ENCODE measurements around the gene GLYR1. TPM values are rescaled to one million over a fixed set of nuclear protein-coding genes. Genes with fewer than 3 reads are reported as not detected.

The GLYR1 gene
- total and polyA plus RNA-seq, 4 donors = 18.1 to 50.2 (median 40.6) TPM

- under 1% methylated on average over 83 of the region's 83 CpGs for WGBS
- peak; percentile 57 for DNase-seq (ENCODE audit: low spot score)
- Histone ChIP-seq H3K9me3 (ENCODE audit: control insufficient read depth in 4 of 4, low read length in 3 of 4) (no peaks in the 10 kb centered on the region), H3K4me1 (ENCODE audit: control insufficient read depth in 4 of 4, insufficient read depth in 4 of 4, low read length in 3 of 4) (peaks cover 4 to 39% (median 33%) of the 10 kb centered on the region in 4 donors), H3K36me3 (ENCODE audit: control insufficient read depth in 4 of 4, insufficient read depth in 3 of 4, low read depth in 1 of 4, low read length in 3 of 4) (peaks cover 5 to 19% (median 12%) of the 10 kb centered on the region in 4 donors), H3K27ac (ENCODE audit: low read depth in 1 of 2, low read length in 2 of 2) (peak overlapping the region; percentile 94 to 95), H3K27me3 (ENCODE audit: control insufficient read depth in 4 of 4, insufficient read depth in 4 of 4, low read length in 3 of 4) (no peaks in the 10 kb centered on the region), H3K9ac (ENCODE audit: low read depth in 1 of 2, low read length in 2 of 2) (peak overlapping the region; percentile 86 to 92), H3K4me3 (ENCODE audit: low read depth in 1 of 3, low read length in 3 of 3) (peak overlapping the region; percentile 89 to 96 (median 93))
- TF ChIP-seq GABPA (IDR thresholded peaks at IDR 0.05 in 1 of 2, conservative IDR thresholded peaks at IDR 0.05 in 1 of 2) (no peak), FOXA2 (IDR thresholded peaks at IDR 0.05) (no peak), EGR1 (IDR thresholded peaks at IDR 0.05; ENCODE audit: low read depth in 2 of 2) (no peak), CTCF (IDR thresholded peaks at IDR 0.05; ENCODE audit: low read depth, low read length, missing input control) (no peak), HNF4A (conservative IDR thresholded peaks at IDR 0.05) (peak in 1 of 2 donors; percentile 15), SP1 (IDR thresholded peaks at IDR 0.05) (peak; percentile 15)
These were observed 893 bp upstream of the GLYR1 start for GRCh38 chr16:4847774-4848587.

- H3K4me3 ChIP-seq (ENCODE audit: low read depth in 1 of 3, low read length in 3 of 3) = peak overlapping the region; percentile 81 to 95 (median 89)
- TF ChIP-seq REST (IDR thresholded peaks at IDR 0.05) (no peak), SP1 (IDR thresholded peaks at IDR 0.05) (no peak), NR2F2 (IDR thresholded peaks at IDR 0.05) (no peak), ZBTB33 (IDR thresholded peaks at IDR 0.05) (no peak), EGR1 (IDR thresholded peaks at IDR 0.05; ENCODE audit: low read depth in 2 of 2) (no peak), RAD21 (IDR thresholded peaks at IDR 0.05) (peak in 1 of 2 donors; percentile 36), GABPA (IDR thresholded peaks at IDR 0.05 in 1 of 2, conservative IDR thresholded peaks at IDR 0.05 in 1 of 2) (no peak), TAF1 (conservative IDR thresholded peaks at IDR 0.05) (peak; percentile 35), JUND (IDR thresholded peaks at IDR 0.05) (no peak), ATF3 (IDR thresholded peaks at IDR 0.05) (no peak), YY1 (IDR thresholded peaks at IDR 0.05) (peak; percentile 48), HNF4A (conservative IDR thresholded peaks at IDR 0.05) (no peak), RXRA (IDR thresholded peaks at IDR 0.05) (no peak), MAX (IDR thresholded peaks at IDR 0.05) (no peak), FOXA2 (IDR thresholded peaks at IDR 0.05) (no peak), HNF4G (IDR thresholded peaks at IDR 0.05) (no peak), CTCF (IDR thresholded peaks at IDR 0.05; ENCODE audit: low read depth, low read length, missing input control) (no peak), FOXA1 (IDR thresholded peaks at IDR 0.05) (no peak)
- H3K27ac ChIP-seq (ENCODE audit: low read depth in 1 of 2, low read length in 2 of 2) = peak overlapping the region; percentile 91 to 95
- peaks cover 4 to 29% (median 20%) of the 10 kb centered on the region in 4 donors for H3K36me3 ChIP-seq (ENCODE audit: control insufficient read depth in 4 of 4, insufficient read depth in 3 of 4, low read depth in 1 of 4, low read length in 3 of 4)
- H3K4me1 ChIP-seq (ENCODE audit: control insufficient read depth in 4 of 4, insufficient read depth in 4 of 4, low read length in 3 of 4) = peaks cover 4 to 37% (median 32%) of the 10 kb centered on the region in 4 donors
- peak; percentile 74 for DNase-seq (ENCODE audit: low spot score)
- H3K9me3 ChIP-seq (ENCODE audit: control insufficient read depth in 4 of 4, low read length in 3 of 4) = no peaks in the 10 kb centered on the region
- H3K27me3 ChIP-seq (ENCODE audit: control insufficient read depth in 4 of 4, insufficient read depth in 4 of 4, low read length in 3 of 4) = no peaks in the 10 kb centered on the region
- WGBS = under 1% methylated on average over 27 of the region's 27 CpGs
- H3K9ac ChIP-seq (ENCODE audit: low read depth in 1 of 2, low read length in 2 of 2) = peak overlapping the region; percentile 7 to 86
These were observed 586 bp downstream of the GLYR1 start for GRCh38 chr16:4846503-4846900.
